SK-N-SH (cell line): Measurements from ENCODE around the gene RBM4.

Experiments used
- SMC3 ChIP-seq: IDR thresholded peaks from 2 replicates; pipeline ENCODE4 v1.6.1; 2012; ENCODE audit warnings: low read depth, low read length, improper control_type of control experiment
- TAF1 ChIP-seq: IDR thresholded peaks from 2 replicates; pipeline ENCODE4 v1.6.1; 2012; ENCODE audit warnings: low read depth, mild to moderate bottlenecking, low read length, moderate library complexity, borderline replicate concordance
- YY1 ChIP-seq: IDR thresholded peaks from 2 replicates; pipeline ENCODE4 v1.4.0; 2012; ENCODE audit warnings: low read depth, mild to moderate bottlenecking
- TF ChIP-seq, protein P1 (sequence below): fragments of 200-600 bp; sonication (generic); IDR thresholded peaks from 2 replicates; pipeline ENCODE4 v1.6.1; 2017; ENCODE audit warnings: antibody characterized with exemption, mild to moderate bottlenecking, moderate library complexity
- TF ChIP-seq, protein P2 (sequence below): IDR thresholded peaks from 2 replicates; pipeline ENCODE4 v1.4.0; 2012; ENCODE audit warnings: low read depth

- TF ChIP-seq, protein P1, sequence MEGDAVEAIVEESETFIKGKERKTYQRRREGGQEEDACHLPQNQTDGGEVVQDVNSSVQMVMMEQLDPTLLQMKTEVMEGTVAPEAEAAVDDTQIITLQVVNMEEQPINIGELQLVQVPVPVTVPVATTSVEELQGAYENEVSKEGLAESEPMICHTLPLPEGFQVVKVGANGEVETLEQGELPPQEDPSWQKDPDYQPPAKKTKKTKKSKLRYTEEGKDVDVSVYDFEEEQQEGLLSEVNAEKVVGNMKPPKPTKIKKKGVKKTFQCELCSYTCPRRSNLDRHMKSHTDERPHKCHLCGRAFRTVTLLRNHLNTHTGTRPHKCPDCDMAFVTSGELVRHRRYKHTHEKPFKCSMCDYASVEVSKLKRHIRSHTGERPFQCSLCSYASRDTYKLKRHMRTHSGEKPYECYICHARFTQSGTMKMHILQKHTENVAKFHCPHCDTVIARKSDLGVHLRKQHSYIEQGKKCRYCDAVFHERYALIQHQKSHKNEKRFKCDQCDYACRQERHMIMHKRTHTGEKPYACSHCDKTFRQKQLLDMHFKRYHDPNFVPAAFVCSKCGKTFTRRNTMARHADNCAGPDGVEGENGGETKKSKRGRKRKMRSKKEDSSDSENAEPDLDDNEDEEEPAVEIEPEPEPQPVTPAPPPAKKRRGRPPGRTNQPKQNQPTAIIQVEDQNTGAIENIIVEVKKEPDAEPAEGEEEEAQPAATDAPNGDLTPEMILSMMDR: no peak
- TF ChIP-seq YY1: no peak
- TF ChIP-seq, protein P2, sequence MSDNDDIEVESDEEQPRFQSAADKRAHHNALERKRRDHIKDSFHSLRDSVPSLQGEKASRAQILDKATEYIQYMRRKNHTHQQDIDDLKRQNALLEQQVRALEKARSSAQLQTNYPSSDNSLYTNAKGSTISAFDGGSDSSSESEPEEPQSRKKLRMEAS: no peak
- no peak for TF ChIP-seq TAF1
- TF ChIP-seq SMC3: no peak
These were observed 11.6 kb upstream of the RBM4 start for GRCh38 chr11:66626926-66627325.
